ENCODE measurements around the gene NAT9. TPM values are rescaled to one million over a fixed set of nuclear protein-coding genes. Genes with fewer than 3 reads are reported as not detected.

The NAT9 gene, protein sequence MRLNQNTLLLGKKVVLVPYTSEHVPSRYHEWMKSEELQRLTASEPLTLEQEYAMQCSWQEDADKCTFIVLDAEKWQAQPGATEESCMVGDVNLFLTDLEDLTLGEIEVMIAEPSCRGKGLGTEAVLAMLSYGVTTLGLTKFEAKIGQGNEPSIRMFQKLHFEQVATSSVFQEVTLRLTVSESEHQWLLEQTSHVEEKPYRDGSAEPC
- 29.9 and 37.6 TPM in 2 replicates for total RNA-seq

DNA sequence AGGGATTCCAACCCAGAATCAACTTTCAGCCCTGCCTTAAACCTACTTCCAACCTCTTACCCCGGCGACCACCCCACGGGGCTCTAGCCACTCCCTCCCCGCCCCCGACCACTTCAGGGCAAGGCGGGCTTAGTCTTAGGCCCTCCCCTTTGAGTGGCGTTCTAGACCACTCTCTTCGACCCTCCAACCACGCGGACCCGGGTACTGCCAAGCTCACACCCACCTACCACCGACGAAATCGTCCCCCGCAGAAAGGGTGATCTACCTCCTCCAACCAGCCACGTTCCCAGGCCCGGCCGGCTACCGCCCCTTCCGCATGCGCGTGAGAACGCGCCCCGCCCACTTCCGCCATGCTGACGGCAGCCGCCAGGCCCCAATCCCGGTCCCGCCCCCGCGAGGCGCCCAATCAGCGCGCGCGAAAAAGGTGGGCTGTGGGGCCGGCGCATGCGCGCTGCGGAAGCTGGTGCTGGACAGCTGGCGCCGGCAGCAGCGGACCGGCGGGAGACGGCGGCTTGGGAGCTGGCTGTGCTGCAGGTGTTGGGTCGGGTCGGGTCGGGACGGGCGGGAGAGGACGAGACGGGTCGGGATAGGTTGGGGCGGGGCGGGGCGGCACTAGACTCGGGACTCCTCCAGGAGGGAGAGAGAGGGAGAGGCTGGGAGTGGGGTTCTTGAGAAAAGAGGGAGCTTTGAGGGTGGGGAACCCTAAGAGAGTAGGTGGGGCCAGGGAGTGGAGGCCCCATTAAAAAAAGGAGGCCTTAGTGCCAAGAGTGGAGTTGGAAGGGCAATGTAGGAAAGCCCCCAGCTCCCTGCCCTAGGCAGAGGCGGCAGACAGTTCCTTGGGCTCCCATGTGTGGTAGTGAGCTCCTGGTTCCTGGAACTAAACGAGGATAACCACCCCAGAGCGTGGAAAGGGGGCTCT, at the start of gene NAT9:
TSS of gene NAT9 (minus strand) at position 302 of the 919 bp plus-strand sequence. CDS start 647 bp downstream, outside the sequence.
- DNase-seq, result peak; percentile 98

DNA sequence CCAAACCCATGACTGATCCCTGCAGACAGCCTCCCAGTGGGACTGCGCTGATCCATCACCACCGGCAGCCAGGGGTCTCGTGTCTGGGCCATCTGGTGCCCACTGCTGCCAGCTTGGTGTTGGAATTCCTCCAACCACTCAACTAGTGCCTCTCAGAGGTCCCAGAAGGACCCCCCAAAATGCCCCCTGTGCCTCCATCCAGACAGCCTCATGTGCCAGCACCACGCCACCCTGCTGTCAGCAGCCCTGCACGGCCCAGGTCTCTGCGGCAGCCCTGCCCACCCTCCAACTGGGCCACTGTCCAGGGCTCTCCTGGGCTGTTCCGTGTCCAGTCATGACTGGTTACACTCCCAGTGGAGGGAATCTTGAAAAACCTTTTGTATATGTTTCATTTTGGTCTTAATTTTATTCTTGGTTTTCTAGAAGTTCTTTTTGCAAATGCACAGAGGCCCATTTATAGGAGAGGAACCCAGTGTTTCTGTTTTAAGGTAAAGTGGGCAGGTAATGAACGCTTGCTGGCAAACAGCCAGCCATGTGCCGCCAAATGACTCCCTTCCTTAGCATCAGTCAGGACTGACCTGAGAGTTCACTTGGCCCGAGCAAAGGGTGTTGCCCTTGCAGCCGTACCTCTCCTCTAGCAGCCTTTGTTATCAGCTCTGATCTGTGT, 48.9 kb upstream of the NAT9 start:
- no peak for DNase-seq

DNA sequence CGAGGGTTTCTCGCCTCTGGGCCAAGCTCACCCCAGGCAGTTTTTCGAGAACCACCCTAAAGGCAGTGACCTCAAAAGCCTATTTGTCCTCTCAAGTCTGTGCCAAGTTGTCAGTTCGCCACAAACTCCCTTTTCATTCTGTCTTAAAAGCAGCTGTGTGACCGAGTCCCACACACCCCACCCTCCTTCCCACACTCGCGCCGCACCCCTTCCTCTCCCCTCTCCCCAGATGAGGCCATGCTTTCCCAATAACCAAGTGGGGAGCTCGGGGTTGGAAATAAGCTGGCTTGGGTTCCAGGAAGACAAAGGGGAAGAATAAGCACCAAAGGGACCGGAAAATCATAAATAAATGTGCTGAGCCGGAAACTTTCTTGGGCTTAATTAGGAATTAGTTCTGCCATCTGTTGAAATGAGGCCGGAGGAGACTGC, 46.8 kb upstream of the NAT9 start:
- DNase-seq, result no peak

DNA sequence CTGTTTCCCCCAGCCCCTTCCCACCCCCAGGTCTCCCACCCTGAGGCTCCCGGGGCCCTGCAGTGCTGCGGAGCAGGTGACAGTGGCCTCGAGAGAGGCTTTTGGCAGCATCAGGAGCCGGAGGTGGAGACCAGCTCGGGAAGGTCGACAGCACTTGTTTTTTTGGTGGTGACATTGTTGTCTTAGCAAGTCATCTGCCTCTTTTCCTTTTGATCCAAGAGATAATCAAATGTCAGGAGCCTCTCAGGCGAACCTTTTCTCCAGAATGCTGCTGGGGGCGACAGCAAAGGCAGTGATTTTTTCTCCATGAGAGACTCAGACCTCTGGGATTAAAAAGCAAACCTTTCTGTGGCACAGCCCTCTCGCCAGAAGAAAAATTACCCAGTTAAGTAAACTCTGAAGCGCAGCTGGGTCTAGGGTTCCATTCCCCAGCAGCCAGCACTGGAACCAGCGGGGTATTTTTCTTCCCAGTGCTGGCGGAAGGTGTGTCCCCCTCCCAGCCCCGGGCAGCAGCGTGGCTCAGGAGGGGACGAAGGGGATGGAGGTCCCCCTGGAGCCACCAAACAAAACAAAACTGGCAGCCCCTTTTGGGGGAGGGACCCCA, 46.3 kb upstream of the NAT9 start:
- no peak for DNase-seq

DNA sequence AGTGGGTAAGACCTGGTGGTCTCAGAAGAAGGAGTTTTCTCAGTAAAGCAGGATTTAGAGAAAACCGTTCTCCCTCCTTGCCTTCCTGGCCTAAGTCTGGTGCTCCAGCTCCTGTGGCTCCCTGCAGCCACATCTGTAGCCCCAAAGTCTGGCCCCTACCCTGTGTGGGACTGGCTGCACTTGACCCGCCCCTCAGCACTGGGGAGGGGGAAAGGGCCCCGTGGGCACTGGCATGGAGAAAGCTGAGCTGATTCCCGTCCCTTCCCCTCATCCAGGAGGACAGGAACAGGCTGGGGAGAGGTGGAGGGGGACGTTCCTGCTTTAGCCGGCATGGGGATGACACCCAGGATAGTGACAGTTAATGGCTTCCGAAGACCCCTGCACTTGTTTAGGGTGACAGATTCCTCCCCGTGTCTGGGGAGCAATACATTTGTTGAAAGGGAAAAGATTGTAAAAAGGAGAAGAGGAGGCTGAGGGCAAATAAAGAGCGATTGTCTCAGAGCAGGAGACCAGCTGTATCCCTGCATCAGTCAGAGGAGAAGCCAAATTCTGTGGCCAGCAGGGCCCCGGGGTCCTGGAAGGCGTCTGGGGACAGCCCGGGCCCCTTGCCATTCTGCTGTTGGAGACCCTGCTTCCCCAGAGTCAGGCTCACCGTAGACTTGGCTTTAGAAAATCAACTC, 45.6 kb upstream of the NAT9 start:
- DNase-seq, result no peak

DNA sequence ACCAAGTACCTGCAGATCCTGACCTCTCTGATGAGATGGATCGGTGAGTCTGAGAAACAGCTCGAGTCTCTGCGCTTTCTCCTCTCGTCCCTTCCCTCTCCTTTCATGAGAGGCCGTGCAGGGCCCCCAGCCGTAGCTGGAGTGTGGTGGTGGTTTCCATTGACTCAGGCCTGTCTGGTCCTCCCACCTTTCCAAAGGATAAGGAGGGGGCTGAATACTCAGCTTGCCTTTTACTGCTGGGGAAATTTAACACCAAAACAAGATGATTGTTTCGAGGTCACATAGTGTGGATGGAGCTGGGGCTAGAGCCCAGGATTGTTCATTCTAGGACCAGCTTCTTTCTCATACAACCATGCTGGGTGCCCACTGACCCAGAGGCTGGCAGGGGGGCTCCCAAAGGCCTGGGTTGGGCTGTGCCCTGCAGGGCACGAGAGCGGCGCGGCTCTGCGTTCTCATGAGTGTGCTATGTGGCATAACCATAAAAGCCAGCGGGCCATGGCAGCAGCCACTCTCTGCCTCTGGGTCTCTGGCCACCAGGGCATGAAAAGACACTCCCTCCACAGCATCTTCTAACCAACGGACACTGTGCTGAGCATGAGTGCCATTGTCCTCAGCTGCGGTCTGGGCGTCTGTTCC, 43.8 kb upstream of the NAT9 start:
- no peak for DNase-seq

DNA sequence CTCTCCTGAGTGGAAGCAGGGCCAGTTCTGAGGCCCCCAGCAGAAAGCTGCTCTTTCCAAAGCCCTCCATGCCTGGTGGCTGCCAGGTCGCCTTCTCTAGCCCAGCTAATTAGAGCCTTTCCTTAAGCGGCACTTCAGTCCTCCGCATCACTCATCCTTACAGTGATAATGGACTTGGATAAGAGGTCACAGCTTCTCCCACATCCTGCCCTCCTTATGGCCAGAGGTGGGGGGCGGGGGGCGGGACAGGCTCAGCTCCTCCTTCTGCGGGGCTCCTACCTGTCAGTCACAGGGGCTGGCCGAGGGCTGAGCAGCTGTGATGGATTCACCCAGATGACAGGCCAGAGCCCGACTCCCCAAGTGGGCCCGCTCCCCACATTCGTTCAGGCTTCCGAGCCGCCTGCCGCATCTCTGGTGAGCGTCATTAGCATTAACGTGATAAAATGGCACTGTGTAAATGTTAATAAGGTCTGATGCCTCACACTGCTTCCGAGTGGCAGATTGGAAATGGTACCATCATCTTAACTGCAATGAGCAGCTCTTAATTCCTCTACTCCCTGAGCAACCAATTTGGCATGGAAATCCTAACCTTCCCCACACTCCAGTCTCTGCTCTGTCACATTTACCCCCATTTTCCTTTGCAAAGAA, 42.3 kb upstream of the NAT9 start:
- no peak for DNase-seq

DNA sequence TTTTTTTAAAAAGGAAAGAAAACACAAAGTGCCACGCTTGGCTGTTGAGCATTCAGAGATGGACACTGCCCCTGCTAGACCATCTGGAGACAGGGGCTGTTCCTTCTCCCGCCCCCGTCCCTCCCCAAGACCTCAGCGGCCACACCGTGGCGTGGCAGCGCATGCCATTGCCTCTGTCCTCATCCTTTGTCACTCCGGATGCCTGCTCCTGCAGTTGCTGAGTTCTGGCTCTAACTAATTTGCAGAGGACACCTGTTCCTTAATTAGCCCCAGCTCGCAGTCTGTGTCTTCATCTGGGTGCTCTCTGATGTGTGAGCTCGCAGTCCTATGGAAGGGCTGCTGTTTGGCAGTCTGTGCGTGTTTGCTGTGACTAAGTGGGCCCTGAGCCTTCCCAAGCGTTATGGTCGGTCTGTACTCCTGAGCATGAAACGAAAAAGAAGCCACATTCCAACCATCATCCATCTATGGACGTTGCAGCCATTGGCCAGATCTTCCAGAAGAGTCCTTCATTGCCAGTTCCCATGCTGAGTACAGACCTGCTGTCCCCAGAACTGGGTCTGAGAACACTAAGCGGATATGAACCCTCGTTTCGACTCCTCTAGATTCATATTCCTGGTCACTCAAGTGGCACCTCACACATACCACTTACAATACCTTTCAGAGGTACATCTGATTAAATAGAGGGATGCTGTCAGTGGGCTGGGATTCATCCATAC, 40.9 kb upstream of the NAT9 start:
- no peak for DNase-seq

DNA sequence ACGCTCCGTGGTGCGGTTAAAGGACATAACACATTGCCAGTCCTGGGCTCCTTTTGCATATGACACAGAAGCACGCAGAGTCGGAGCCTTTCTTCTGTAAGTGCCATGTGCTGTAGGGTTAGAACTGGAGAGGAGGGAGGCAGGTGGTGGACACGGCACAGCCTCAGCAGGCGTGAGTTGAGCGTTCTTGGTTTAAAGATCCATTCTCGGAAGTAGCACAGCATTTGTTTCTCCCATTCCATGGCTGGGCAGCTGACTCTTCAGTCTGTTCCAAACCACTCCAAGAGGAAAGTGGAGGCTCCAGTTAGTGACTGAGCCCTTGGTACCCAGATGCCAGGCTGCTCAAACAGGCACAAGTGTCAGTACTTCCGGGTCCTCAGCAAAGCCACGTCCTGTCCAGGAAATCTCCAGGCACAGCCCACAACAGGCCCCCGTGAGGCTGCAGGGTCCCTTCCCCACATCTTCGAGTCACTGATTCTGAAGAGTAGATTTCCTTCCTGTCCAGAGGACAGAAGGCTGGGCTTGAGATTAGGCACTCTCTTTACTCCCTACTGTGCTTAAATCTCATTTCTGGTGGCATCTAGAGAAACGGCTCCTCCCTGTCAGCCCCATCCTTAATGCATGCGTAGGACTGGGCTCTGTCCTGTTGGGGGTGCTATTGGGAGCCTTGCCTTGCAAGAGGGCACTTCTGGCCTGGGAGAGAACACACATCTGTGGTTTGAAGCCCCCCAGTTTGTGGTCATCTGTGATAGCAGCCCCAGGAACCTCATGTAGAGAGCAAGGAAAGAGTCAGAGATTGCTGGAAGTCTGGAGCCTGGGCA, 39.6 kb upstream of the NAT9 start:
- peak; percentile 37 for DNase-seq

DNA sequence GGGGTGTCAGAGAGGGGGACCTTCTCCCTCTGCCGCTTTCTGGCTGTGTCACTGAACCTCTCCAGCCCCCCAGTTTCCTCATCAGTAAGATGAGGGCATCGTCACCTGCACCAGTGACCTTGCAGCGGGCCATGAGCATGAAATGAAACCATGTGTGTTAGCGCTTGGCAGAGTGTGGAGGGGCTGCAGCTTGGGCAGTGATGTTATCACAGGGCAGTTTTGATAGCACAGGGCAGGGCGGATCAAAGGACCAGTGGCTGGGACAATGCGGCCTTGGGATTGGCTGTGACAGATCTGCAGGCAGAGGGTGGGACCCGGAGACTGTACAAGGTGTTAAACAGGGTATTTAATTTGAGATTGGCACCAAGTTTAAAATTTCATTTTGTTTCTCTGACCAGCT, 38.9 kb upstream of the NAT9 start:
- DNase-seq, result no peak

DNA sequence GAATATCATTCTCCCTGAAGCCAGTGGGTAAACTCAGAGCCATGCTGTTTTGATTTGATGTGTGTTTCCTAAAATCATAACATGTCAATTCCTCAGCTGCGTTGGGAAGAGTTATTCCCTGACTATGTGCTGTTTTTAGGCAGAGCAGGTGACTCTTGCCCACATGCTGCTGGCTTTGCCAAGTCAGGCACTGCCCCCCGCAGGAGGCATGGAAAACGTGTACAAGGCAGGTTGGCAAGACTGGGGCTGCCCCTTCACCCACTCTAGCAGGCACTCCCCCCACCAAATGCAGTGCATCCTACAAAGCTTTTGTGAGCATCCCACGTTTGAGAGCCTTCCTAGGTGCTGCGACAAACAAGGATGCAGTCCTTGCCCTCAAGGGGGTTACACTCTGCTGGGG, 38.3 kb upstream of the NAT9 start:
- peak; percentile 22 for DNase-seq

DNA sequence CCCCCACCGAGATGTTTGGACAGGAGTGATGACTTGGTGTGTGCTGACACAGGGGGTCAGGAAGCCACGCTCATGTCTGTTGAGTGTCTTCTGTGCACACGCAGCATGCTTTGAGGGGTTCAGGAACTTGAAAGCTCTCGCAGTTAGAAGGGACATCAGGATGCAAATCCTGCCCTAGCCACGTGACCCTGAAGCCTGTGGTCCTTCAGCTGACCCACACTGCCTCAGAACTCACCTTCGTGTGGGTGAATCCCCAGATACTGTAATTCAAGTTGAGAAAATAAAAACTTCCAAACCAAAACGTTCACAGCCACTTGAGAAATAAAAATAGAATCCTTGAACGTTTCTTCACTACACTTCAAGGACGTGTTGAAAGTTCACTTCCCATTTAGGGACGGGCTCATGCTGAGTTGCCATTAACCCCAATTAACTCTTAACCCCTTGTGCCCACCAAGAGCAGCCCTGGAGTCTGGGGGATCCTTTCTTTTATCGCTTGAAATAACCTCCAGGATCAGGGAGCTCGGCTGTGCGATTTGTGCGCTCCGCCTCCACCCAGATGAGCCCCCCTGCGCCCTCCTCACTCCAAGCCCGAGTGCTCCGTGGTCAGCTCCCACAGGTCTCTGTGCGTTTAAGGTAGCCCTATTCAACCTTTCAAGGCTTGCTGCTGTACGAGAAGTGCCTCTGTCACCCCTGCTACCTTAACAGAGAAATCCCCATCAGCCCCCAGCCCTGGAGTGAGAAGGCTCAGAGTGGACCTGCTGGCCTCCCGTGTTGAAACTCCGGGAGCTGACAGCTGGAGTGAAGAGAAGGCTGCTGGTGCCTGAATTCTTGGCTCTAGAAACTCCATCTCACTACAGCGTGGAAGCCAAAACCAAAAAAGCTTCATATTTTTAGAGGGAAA, 36.2 kb upstream of the NAT9 start:
- no peak for DNase-seq

DNA sequence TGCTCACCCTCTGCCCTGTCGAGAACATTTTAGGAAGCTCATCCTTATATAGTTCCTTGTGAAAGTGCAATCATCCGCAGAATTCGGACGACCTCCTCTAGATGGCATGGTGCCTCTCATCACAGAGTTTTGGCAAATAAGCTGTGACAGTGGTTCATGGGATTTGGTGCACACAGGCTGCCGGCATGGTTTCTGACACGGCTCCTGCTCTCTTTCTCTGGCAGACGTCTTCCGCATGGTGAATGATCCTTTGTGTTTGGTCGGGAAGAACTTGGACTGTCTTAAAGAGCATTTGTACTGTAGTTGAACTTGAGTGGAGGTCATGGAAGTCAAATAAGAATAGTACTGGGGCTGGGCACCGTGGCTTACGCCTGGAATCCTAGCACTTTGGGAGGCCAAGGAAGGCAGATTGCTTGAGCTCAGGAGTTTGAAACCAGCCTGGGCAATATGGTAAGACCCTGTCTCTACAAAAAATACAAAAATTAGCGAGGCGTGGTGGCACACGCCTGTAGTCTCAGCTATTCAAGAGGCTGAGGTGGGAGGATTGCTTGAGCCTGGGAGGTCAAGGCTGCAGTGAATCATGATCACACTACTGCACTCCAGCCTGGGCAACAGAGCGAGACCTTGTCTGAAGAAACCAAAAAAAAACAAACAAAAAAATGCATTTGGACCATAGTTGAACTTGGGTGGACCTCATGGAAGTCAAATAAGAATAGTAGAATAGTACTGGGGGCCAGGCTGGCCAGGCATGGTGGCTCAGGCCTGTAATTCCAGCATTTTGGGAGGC, 34.7 kb upstream of the NAT9 start:
- DNase-seq, result no peak

DNA sequence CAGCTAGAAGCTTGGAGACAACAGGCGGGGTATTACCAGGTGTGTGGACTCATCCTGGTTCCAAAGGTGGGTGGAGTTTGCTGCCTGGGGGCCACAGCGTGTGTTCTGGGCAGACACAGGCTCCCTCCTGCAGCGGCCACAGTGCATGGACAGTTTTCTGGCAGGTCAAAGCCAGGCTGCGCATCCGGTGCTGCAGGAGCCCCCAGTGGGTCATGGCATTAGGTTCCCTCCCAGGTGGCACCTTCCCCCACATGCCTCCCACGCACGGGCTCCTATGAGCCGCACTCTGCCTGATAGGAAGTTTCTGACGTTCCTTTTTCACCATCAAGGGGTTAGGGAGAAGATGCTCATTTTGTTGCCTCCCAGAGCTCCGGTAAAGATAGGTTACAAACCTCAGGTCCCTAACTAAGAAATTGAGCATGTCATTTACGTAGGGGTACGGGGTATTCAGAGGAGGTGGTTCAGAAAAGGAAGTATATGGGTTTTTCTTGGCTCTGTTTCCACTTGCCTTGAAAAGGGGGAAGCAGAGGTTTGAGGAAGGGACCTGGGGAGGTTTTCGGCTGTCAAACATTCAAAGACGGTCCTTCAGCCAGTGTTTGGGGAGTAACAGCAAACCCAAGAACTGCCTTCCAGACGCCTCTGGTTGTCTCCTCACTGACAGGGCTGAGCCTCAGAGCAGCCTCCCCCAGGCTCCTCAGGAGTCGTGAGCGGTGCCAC, 32.7 kb upstream of the NAT9 start:
- no peak for DNase-seq

DNA sequence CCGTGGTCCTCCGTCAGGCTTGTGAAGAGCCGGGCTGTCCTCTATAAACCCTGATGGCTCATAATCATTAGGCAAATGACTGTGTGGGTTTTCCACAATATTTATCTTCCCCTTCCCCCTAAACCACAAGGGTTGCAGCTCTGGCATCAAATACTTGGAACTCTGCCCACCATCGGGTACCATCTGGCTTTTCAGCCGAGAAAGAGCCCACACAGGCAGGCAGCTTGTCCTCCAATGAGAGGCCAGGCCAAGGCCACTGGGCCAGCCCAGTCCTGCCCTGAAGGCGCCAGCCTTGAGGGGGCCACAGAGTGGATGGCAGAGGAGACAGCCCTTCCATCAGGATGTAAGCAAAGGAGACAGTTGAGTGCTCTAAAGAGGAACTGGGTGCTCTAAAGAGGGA, 31.8 kb upstream of the NAT9 start:
- no peak for DNase-seq

DNA sequence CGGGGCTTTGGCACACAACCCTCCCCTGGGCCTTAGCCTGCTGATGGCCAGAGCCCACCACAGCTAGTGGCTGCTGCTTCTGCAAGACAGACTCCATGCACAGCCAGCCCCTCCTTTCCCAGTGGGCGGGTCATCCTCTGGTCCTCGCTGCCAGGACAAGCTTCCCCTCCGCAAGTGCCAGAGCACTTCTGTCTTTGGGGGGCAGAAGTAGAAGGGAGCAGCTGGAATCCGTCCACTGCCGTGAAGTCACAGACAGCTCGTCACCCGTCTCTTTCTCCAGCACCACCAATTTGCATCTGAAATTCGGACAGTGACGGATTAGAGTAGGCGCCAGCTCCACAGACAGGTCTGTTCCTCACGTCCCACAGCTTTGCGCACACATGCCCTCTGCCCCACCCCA, 31.3 kb upstream of the NAT9 start:
- DNase-seq, result no peak

DNA sequence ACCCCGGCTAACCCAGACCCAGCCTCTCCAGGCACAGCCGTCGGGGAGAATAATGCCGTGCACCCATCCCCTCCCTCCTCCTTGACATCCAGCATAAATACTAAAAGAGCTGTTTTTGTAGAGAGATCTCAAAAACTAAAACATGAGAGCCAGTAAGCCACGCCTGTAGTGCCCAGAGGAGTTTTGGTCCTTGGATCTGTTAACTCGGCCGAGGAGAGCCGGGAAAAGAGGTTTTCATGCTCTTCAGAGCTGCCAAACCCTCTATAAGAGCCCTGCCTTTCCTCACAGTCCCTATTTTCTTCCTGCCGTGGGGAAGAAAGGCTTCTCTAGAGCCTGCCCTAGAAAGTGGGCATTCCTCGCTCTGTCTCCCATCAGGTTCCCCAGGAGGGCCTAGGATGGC, 30.2 kb upstream of the NAT9 start:
- no peak for DNase-seq

Measured in dermis blood vessel endothelial cell (primary cell).